NT2/D1 (cell line): Measurements from ENCODE around the gene LYRM4.

Source experiments
- DNase-seq: peaks from one replicate; pipeline ENCODE4 v3.0.0-alpha.2; 2011; ENCODE audit warnings: low read depth, low spot score
- H3K27me3 ChIP-seq: 2 replicates; pipeline ENCODE4 v1.6.0; 2011; ENCODE audit warnings: mild to moderate bottlenecking; ENCODE audit not compliant: insufficient read length, insufficient read depth
- H3K36me3 ChIP-seq: 2 replicates; pipeline ENCODE4 v1.6.1; 2011; ENCODE audit warnings: mild to moderate bottlenecking, low read length, mixed read lengths; ENCODE audit not compliant: insufficient read depth, insufficient read length
- H3K4me1 ChIP-seq: 2 replicates; pipeline ENCODE4 v1.5.1; 2011; ENCODE audit not compliant: insufficient read depth, insufficient read length
- H3K4me3 ChIP-seq: 2 replicates; pipeline ENCODE4 v1.5.1; 2011; ENCODE audit warnings: low read depth; ENCODE audit not compliant: insufficient read length
- H3K9ac ChIP-seq: 2 replicates; pipeline ENCODE4 v1.6.0; 2011; ENCODE audit warnings: low read depth; ENCODE audit not compliant: insufficient read length
- H3K9me3 ChIP-seq: 2 replicates; pipeline ENCODE4 v1.5.1; 2011; ENCODE audit warnings: mild to moderate bottlenecking, low read length; ENCODE audit not compliant: insufficient read depth
- SUZ12 ChIP-seq: IDR thresholded peaks from 2 replicates; pipeline ENCODE4 v1.6.1; 2011; ENCODE audit not compliant: insufficient read length, insufficient read depth; ENCODE audit errors: extremely low read depth
- YY1 ChIP-seq: IDR thresholded peaks from 2 replicates; pipeline ENCODE4 v1.6.1; 2011; ENCODE audit not compliant: insufficient read length, insufficient read depth
- ZNF274 ChIP-seq: IDR thresholded peaks from 2 replicates; pipeline ENCODE4 v1.6.1; 2011; ENCODE audit warnings: mild to moderate bottlenecking, low read depth, low read length

Gene LYRM4

GRCh38 chr6:5132731-5133130 is 128.0 kb downstream of the LYRM4 start:
- peak overlapping the region; percentile 17 for H3K9ac ChIP-seq
- H3K9me3 ChIP-seq: no peaks in the 10 kb centered on the region
- peak; percentile 40 for DNase-seq
- no peak overlapping the region for H3K4me3 ChIP-seq
- H3K27me3 ChIP-seq: no peaks in the 10 kb centered on the region
- no peaks in the 10 kb centered on the region for H3K36me3 ChIP-seq
- TF ChIP-seq YY1: no peak
- no peak for TF ChIP-seq SUZ12
- no peak for TF ChIP-seq ZNF274
- H3K4me1 ChIP-seq: no peaks in the 10 kb centered on the region

DNA sequence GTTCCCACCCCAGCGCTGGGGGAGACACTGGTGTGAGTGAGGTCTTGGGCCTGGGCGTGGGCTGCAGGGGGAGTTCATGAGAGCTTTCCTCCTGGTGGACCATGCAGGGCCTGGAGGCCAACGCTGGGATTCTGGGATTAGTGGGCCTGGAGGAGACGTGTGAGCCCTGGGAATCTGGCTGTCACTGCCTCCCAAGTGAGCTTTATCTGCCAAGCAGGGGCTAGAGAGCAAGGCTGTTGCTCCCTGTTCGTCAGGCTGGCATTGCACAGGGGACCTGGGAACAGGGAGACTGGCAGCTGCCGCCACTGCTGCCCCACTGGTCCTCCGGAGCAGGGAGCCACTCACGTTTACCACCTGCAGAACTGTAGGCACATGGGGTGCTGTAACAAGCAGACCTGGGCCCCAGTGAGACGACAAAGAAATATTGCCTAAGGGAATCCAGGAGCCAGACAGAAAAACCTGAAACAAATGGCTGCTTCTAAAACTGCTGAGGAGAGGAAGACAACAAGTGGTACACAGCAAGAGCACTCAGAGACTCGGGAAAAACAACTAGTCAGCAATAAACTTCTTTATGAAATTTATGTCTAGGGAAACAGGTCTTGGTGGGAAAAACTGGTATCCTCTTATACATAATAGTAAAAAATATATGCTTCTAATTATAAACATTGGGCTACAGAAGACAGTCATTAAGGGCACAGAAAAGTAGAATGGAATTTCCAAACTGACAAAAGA is 130.4 kb downstream of the LYRM4 start:
- no peaks in the 10 kb centered on the region for H3K9me3 ChIP-seq
- no peak for DNase-seq
- no peak overlapping the region for H3K9ac ChIP-seq
- H3K4me3 ChIP-seq: no peak overlapping the region
- TF ChIP-seq YY1 (no peak), ZNF274 (no peak), SUZ12 (no peak)
- H3K27me3 ChIP-seq: no peaks in the 10 kb centered on the region
- no peaks in the 10 kb centered on the region for H3K36me3 ChIP-seq
- H3K4me1 ChIP-seq: no peaks in the 10 kb centered on the region

- no peak for DNase-seq
- TF ChIP-seq ZNF274 (no peak), YY1 (no peak), SUZ12 (no peak)
- no peaks in the 10 kb centered on the region for H3K36me3 ChIP-seq
- no peaks in the 10 kb centered on the region for H3K9me3 ChIP-seq
- H3K4me3 ChIP-seq: no peak overlapping the region
- no peaks in the 10 kb centered on the region for H3K27me3 ChIP-seq
- H3K9ac ChIP-seq: no peak overlapping the region
- H3K4me1 ChIP-seq: no peaks in the 10 kb centered on the region
Observed at GRCh38 chr6:5128351-5128750, 132.4 kb downstream of the LYRM4 start.

DNA sequence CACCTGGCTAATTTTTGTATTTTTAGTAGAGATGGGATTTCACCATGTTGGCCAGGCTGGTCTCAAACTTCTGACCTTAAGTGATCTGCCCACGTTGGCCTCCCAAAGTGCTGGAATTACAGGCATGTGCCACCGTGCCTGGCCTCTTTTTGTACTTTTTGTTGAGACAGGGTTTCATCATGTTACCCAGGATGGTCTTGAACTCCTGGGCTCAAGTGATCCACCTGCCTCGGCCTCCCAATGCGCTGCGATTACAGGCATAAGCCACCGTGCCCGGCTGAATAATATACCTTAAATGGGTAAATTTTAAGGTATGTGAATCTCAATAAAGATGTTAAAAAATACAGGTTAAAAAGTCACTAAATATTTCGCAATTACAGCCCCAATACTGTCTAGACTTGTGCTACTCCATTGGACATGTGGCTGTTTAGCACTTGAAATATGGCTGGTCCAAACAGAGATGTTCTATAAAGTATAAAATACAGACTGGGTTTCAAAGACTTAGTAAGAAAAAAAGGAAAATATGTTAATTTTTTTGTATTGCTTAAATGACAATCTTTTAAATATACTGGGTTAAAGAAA is 133.6 kb downstream of the LYRM4 start:
- DNase-seq: no peak
- Histone ChIP-seq H3K4me1 (no peaks in the 10 kb centered on the region), H3K9ac (no peak overlapping the region), H3K9me3 (no peaks in the 10 kb centered on the region), H3K4me3 (no peak overlapping the region), H3K36me3 (no peaks in the 10 kb centered on the region), H3K27me3 (no peaks in the 10 kb centered on the region)
- TF ChIP-seq SUZ12 (no peak), YY1 (no peak), ZNF274 (no peak)

DNA sequence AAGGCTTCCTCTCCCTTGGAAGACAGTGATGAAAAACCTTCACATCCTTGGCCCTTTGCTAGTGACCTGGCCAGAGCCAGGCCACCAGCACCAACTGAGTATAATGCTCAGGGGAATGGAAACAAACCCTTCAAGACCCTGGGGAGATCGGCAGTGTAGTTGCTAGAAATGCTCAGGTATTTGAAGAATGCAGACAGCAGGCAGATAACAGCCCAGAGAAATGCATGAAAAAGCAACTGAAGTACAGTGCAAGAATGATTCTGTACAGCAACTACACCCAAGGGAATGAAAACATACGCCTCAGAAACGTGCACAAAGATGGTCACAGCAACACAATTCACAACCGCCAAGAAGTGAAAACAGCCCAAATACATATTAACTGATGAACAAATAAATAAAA is 134.5 kb downstream of the LYRM4 start:
- H3K36me3 ChIP-seq: peaks cover 3% of the 10 kb centered on the region
- no peak for TF ChIP-seq ZNF274
- no peak for TF ChIP-seq YY1
- no peak for TF ChIP-seq SUZ12
- H3K9me3 ChIP-seq: no peaks in the 10 kb centered on the region
- no peak overlapping the region for H3K4me3 ChIP-seq
- no peaks in the 10 kb centered on the region for H3K4me1 ChIP-seq
- no peak overlapping the region for H3K9ac ChIP-seq
- no peaks in the 10 kb centered on the region for H3K27me3 ChIP-seq
- DNase-seq: no peak

- no peak overlapping the region for H3K9ac ChIP-seq
- peaks cover 3% of the 10 kb centered on the region for H3K36me3 ChIP-seq
- TF ChIP-seq YY1 (no peak), ZNF274 (no peak), SUZ12 (no peak)
- DNase-seq: no peak
- H3K9me3 ChIP-seq: 0 out of 2 replicates have a peak, but pooled peaks cover 6% of the 10 kb centered on the region
- H3K4me1 ChIP-seq: no peaks in the 10 kb centered on the region
- H3K27me3 ChIP-seq: no peaks in the 10 kb centered on the region
- H3K4me3 ChIP-seq: no peak overlapping the region
Observed at GRCh38 chr6:5125152-5126006, 135.4 kb downstream of the LYRM4 start.

- DNase-seq: no peak
- H3K36me3 ChIP-seq: peaks cover 3% of the 10 kb centered on the region
- no peaks in the 10 kb centered on the region for H3K27me3 ChIP-seq
- no peaks in the 10 kb centered on the region for H3K4me1 ChIP-seq
- no peak overlapping the region for H3K4me3 ChIP-seq
- TF ChIP-seq ZNF274: no peak
- no peak for TF ChIP-seq YY1
- TF ChIP-seq SUZ12: no peak
- H3K9ac ChIP-seq: no peak overlapping the region
- 0 out of 2 replicates have a peak, but pooled peaks cover 8% of the 10 kb centered on the region for H3K9me3 ChIP-seq
Observed at GRCh38 chr6:5124526-5124925, 136.2 kb downstream of the LYRM4 start.
